Measurements from ENCODE around the gene SLC16A4. TPM values are rescaled to one million over a fixed set of nuclear protein-coding genes. Genes with fewer than 3 reads are reported as not detected.

Gene SLC16A4
- total RNA-seq, 2 experiments from 2014 or later = 0.22 to 0.38 TPM

DNA sequence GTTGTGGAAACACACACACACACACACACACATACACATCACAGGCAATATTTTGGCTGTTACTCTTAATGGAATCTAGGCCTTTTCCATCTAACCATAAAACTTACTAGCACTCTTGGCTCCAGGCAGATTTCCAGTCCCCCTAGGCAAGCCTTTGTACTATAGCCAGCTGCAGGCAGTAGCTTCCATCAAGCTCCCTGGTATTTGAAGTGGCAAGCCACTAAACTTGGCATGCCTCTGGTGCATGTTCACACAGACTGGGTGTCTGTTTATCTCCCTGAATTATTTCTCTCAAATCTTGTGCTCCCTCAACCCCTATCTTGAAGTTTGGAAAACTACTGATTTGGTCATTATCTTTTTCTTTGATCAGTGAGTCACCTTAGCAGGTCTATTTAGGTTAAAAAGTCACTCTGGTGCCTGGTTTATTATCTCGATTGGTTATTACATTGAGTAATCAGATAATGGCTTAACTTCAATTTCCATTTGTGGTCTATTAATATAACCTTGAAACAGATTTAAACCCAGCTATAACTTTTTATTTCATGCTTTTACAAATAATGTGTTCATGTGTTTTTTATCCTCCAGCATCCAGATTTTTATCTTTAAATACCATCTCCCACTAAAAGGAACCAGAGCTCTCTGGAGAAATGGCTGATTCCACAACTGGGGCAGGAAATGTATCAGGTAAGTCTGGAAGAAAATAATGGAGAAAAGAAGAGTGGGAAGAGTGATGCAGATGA lies 54.4 kb downstream of the SLC16A4 start:
- H2AFZ ChIP-seq (ENCODE audit: low read length) = peak overlapping the region; percentile 44; the same call in 1 of the 2 replicates
- H3K9me3 ChIP-seq (ENCODE audit: low read length) = no peaks in the 10 kb centered on the region
- no TSS peak for BruUV-seq (replicated peaks)
- peaks cover 37% of the 10 kb centered on the region for H3K79me2 ChIP-seq (ENCODE audit: insufficient read depth, low read depth, low read length)
- H4K20me1 ChIP-seq (ENCODE audit: insufficient read depth, low read length) = peaks cover 14% of the 10 kb centered on the region
- peak overlapping the region; percentile 92 for H3K27ac ChIP-seq (ENCODE audit: low read depth, low read length, poor library complexity, severe bottlenecking)
- TF ChIP-seq, protein P1, sequence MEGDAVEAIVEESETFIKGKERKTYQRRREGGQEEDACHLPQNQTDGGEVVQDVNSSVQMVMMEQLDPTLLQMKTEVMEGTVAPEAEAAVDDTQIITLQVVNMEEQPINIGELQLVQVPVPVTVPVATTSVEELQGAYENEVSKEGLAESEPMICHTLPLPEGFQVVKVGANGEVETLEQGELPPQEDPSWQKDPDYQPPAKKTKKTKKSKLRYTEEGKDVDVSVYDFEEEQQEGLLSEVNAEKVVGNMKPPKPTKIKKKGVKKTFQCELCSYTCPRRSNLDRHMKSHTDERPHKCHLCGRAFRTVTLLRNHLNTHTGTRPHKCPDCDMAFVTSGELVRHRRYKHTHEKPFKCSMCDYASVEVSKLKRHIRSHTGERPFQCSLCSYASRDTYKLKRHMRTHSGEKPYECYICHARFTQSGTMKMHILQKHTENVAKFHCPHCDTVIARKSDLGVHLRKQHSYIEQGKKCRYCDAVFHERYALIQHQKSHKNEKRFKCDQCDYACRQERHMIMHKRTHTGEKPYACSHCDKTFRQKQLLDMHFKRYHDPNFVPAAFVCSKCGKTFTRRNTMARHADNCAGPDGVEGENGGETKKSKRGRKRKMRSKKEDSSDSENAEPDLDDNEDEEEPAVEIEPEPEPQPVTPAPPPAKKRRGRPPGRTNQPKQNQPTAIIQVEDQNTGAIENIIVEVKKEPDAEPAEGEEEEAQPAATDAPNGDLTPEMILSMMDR (conservative IDR thresholded peaks at IDR 0.05; ENCODE audit: low read length) = no peak
- no peak for TF ChIP-seq EZH2phosphoT487 (IDR thresholded peaks at IDR 0.05; ENCODE audit: borderline replicate concordance, low read depth, low read length)
- DNase-seq (ENCODE audit: low spot score) = no peak
- peaks cover 12% of the 10 kb centered on the region for H3K4me1 ChIP-seq (ENCODE audit: insufficient read depth, low read length, poor library complexity, severe bottlenecking)
- CTCF ChIA-PET (ENCODE audit: unreplicated experiment) = interaction anchor here (2.1 kb wide), 1 partner anchor 129 kb away, joined by 8 read pairs; no protein-coding TSS in a partner anchor
- peak overlapping the region; percentile 93 for H3K4me2 ChIP-seq (ENCODE audit: low read length)
- peak overlapping the region; percentile 93 for H3K4me3 ChIP-seq (ENCODE audit: low read depth, low read length, poor library complexity, severe bottlenecking)
- intact Hi-C loops (cut with micrococcal nuclease; ENCODE audit: unreplicated experiment) = loop anchor here (10.0 kb wide), 1 partner anchor 538 kb away; the partner anchor contains the start of gene CD53
- peaks cover 20% of the 10 kb centered on the region for H3K36me3 ChIP-seq (ENCODE audit: insufficient read depth, low read length)
- POLR2A ChIA-PET = interaction anchor here (0.6 to 6.1 kb wide), 10 partner anchors 10 to 632 kb away, joined by 3 to 39 read pairs (median 4); partner anchors contain the start of gene LAMTOR5
- no peaks in the 10 kb centered on the region for H3K9me2 ChIP-seq (ENCODE audit: insufficient read depth, low read length)

DNA sequence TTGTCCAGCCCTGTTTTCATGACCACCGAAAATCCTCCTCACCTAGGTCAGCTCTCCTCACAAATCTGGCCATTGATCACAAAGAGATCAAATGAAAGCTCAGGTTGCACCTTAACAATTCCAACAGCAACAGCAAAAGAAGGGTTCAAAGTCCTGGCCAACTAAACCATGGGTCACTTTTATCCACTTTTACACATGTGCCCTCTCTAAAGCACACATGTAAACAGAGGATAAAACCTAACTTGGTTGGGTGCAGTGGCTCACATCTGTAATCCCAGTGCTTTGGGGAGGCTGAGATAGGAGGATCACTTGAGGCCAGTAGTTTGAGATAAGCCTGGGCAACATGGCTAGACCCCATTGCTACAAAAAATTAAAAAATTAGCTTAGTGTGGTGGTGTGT lies 55.6 kb downstream of the SLC16A4 start:
- Histone ChIP-seq H3K27ac (ENCODE audit: low read depth, low read length, poor library complexity, severe bottlenecking) (no peak overlapping the region), H2AFZ (ENCODE audit: low read length) (no peak overlapping the region), H4K20me1 (ENCODE audit: insufficient read depth, low read length) (peaks cover 3% of the 10 kb centered on the region), H3K36me3 (ENCODE audit: insufficient read depth, low read length) (peaks cover 8% of the 10 kb centered on the region), H3K4me3 (ENCODE audit: low read depth, low read length, poor library complexity, severe bottlenecking) (no peak overlapping the region), H3K9me2 (ENCODE audit: insufficient read depth, low read length) (no peaks in the 10 kb centered on the region), H3K4me1 (ENCODE audit: insufficient read depth, low read length, poor library complexity, severe bottlenecking) (peaks cover 12% of the 10 kb centered on the region), H3K4me2 (ENCODE audit: low read length) (no peak overlapping the region), H3K9me3 (ENCODE audit: low read length) (no peaks in the 10 kb centered on the region), H3K79me2 (ENCODE audit: insufficient read depth, low read depth, low read length) (peaks cover 25% of the 10 kb centered on the region)
- ChIA-PET CTCF (ENCODE audit: unreplicated experiment) (interaction anchor here (2.1 kb wide), 1 partner anchor 127 kb away, joined by 8 read pairs; no protein-coding TSS in a partner anchor), POLR2A (interaction anchor here (0.7 to 1.3 kb wide), 9 partner anchors 9 to 631 kb away, joined by 3 to 5 read pairs (median 3); no protein-coding TSS in a partner anchor)
- DNase-seq (ENCODE audit: low spot score) = no peak
- BruUV-seq (replicated peaks) = no TSS peak
- intact Hi-C loops (cut with micrococcal nuclease; ENCODE audit: unreplicated experiment) = loop anchor here (10.0 kb wide), 1 partner anchor 540 kb away; the partner anchor contains the start of gene CD53
- TF ChIP-seq EZH2phosphoT487 (IDR thresholded peaks at IDR 0.05; ENCODE audit: borderline replicate concordance, low read depth, low read length) = no peak
- TF ChIP-seq, protein P1 (conservative IDR thresholded peaks at IDR 0.05; ENCODE audit: low read length) = no peak

DNA sequence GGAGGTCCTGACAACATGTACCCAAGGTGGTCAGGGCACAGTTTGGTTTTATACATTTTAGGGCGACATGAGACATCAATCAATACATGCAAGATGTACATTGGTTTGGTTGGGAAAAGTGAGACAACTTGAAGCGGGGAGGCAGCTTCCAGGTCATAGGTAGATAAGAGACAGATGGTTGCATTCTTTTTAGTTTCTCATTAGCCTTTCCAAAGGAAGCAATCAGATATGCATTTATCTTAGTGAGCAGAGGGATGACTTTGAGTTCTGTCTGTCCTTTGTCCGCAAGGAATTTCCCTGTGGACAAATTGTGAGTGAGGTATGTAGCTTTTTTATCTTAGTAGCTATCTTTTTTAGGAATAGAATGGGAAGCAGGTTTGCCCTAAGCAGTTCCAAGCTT lies 62.1 kb downstream of the SLC16A4 start:
- no peak overlapping the region for H3K4me3 ChIP-seq (ENCODE audit: low read depth, low read length, poor library complexity, severe bottlenecking)
- DNase-seq (ENCODE audit: low spot score) = no peak
- ChIA-PET CTCF (ENCODE audit: unreplicated experiment) (no interaction called here), POLR2A (interaction anchor here (0.5 to 1.5 kb wide), 3 partner anchors 10 to 503 kb away, joined by 3 to 5 read pairs (median 4); partner anchors contain the start of gene RBM15)
- H3K4me1 ChIP-seq (ENCODE audit: insufficient read depth, low read length, poor library complexity, severe bottlenecking) = no peaks in the 10 kb centered on the region
- H3K27ac ChIP-seq (ENCODE audit: low read depth, low read length, poor library complexity, severe bottlenecking) = no peak overlapping the region
- H3K36me3 ChIP-seq (ENCODE audit: insufficient read depth, low read length) = no peaks in the 10 kb centered on the region
- H4K20me1 ChIP-seq (ENCODE audit: insufficient read depth, low read length) = no peaks in the 10 kb centered on the region
- no TSS peak for BruUV-seq (replicated peaks)
- TF ChIP-seq, protein P1 (conservative IDR thresholded peaks at IDR 0.05; ENCODE audit: low read length) = no peak
- no peak for TF ChIP-seq EZH2phosphoT487 (IDR thresholded peaks at IDR 0.05; ENCODE audit: borderline replicate concordance, low read depth, low read length)
- intact Hi-C loops (cut with micrococcal nuclease; ENCODE audit: unreplicated experiment) = no loop called here
- no peaks in the 10 kb centered on the region for H3K9me3 ChIP-seq (ENCODE audit: low read length)
- no peak overlapping the region for H2AFZ ChIP-seq (ENCODE audit: low read length)
- H3K79me2 ChIP-seq (ENCODE audit: insufficient read depth, low read depth, low read length) = no peaks in the 10 kb centered on the region
- no peak overlapping the region for H3K4me2 ChIP-seq (ENCODE audit: low read length)
- no peaks in the 10 kb centered on the region for H3K9me2 ChIP-seq (ENCODE audit: insufficient read depth, low read length)

All from OCI-LY7 (cell line).